Astrocyte (in vitro differentiated cells and primary cell): ENCODE measurements around the gene LOXHD1. TPM values are rescaled to one million over a fixed set of nuclear protein-coding genes. Genes with fewer than 3 reads are reported as not detected.

Experiments
- DNase-seq: peaks from one replicate; pipeline ENCODE4 v3.0.0-alpha.2; 2010; ENCODE audit warnings: low read depth
- FAIRE-seq: peaks from 2 replicates; lab custom pipeline; 2011; peaks lifted over from hg19 to GRCh38; lab: Jason Lieb, UNC
- H2AFZ ChIP-seq: 2 replicates; pipeline ENCODE4 v1.6.0; 2012; ENCODE audit warnings: low read depth, low read length, inconsistent platforms
- H3K27ac ChIP-seq: 2 replicates; pipeline ENCODE4 v1.5.1; 2011; ENCODE audit warnings: low read depth, low read length, inconsistent platforms
- H3K27me3 ChIP-seq: 2 replicates; pipeline ENCODE4 v1.6.0; 2011; ENCODE audit warnings: low read length, inconsistent platforms; ENCODE audit not compliant: insufficient read depth
- H3K36me3 ChIP-seq: 2 replicates; pipeline ENCODE4 v1.5.1; 2011; ENCODE audit warnings: low read length, inconsistent platforms; ENCODE audit not compliant: insufficient read depth
- H3K4me1 ChIP-seq: 2 replicates; pipeline ENCODE4 v1.5.1; 2011; ENCODE audit warnings: low read length, inconsistent platforms; ENCODE audit not compliant: insufficient read depth
- H3K4me2 ChIP-seq: 2 replicates; pipeline ENCODE4 v1.6.0; 2012; ENCODE audit warnings: low read length, inconsistent platforms
- H3K4me3 ChIP-seq: 2 replicates; pipeline ENCODE4 v1.5.1; 2011; ENCODE audit warnings: low read depth, mild to moderate bottlenecking, low read length, inconsistent platforms; ENCODE audit not compliant: insufficient read depth
- H3K79me2 ChIP-seq: 2 replicates; pipeline ENCODE4 v1.6.0; 2012; ENCODE audit warnings: mild to moderate bottlenecking, low read length, inconsistent platforms; ENCODE audit not compliant: insufficient read depth
- H3K9ac ChIP-seq: 2 replicates; pipeline ENCODE4 v1.6.0; 2012; ENCODE audit warnings: mild to moderate bottlenecking, low read length, inconsistent platforms
- H3K9me3 ChIP-seq: 2 replicates; pipeline ENCODE4 v1.5.1; 2012; ENCODE audit warnings: low read depth, mild to moderate bottlenecking, low read length, inconsistent platforms; ENCODE audit not compliant: insufficient read depth
- H4K20me1 ChIP-seq: 2 replicates; pipeline ENCODE4 v1.6.0; 2012; ENCODE audit warnings: low read length, inconsistent platforms; ENCODE audit not compliant: insufficient read depth
- H3K27ac Mint-ChIP-seq: one replicate; pipeline ENCODE4 v1.8.0; 2021; ENCODE audit warnings: mild to moderate bottlenecking, mixed read lengths; ENCODE audit not compliant: unreplicated experiment
- H3K27me3 Mint-ChIP-seq: one replicate; pipeline ENCODE4 v1.8.0; 2021; ENCODE audit warnings: low read depth, mixed read lengths; ENCODE audit not compliant: unreplicated experiment
- H3K36me3 Mint-ChIP-seq: one replicate; pipeline ENCODE4 v1.8.0; 2021; ENCODE audit warnings: low read depth, mixed read lengths; ENCODE audit not compliant: unreplicated experiment
- H3K4me1 Mint-ChIP-seq: one replicate; pipeline ENCODE4 v1.8.0; 2021; ENCODE audit warnings: low read depth, mixed read lengths; ENCODE audit not compliant: unreplicated experiment
- H3K4me3 Mint-ChIP-seq: one replicate; pipeline ENCODE4 v1.8.0; 2021; ENCODE audit warnings: mild to moderate bottlenecking, moderate library complexity, mixed read lengths; ENCODE audit not compliant: unreplicated experiment
- H3K9me3 Mint-ChIP-seq: one replicate; pipeline ENCODE4 v1.8.0; 2021; ENCODE audit warnings: mild to moderate bottlenecking, mixed read lengths; ENCODE audit not compliant: unreplicated experiment
- CTCF ChIP-seq: IDR thresholded peaks from 2 replicates; pipeline ENCODE4 v1.5.1; 2011; ENCODE audit warnings: low read depth, mild to moderate bottlenecking, inconsistent platforms, low read length, moderate library complexity; ENCODE audit not compliant: insufficient read depth
- EZH2 ChIP-seq: IDR thresholded peaks from 2 replicates; pipeline ENCODE4 v1.6.1; 2012; ENCODE audit warnings: mild to moderate bottlenecking, low read length, inconsistent platforms; ENCODE audit not compliant: insufficient read depth
- total RNA-seq: library from RNA; stranded (reverse); gene quantifications from 2 replicates; pipeline ENCODE4 v1.2.1, GENCODE V29; 2021

LOXHD1 gene
- total RNA-seq, 1 donor from 2014 or later = not detected

- peaks cover 24% of the 10 kb centered on the region for H3K27me3 Mint-ChIP-seq
- Histone ChIP-seq H3K79me2 (no peaks in the 10 kb centered on the region), H3K4me1 (no peaks in the 10 kb centered on the region), H2AFZ (no peak overlapping the region), H3K36me3 (no peaks in the 10 kb centered on the region), H3K4me2 (no peak overlapping the region), H4K20me1 (no peaks in the 10 kb centered on the region), H3K27ac (no peak overlapping the region), H3K9ac (no peak overlapping the region), H3K9me3 (no peaks in the 10 kb centered on the region), H3K27me3 (peaks cover 2% of the 10 kb centered on the region), H3K4me3 (no peak overlapping the region)
- no peak overlapping the region for H3K4me3 Mint-ChIP-seq
- H3K9me3 Mint-ChIP-seq = peaks cover 5% of the 10 kb centered on the region
- peaks cover 14% of the 10 kb centered on the region for H3K4me1 Mint-ChIP-seq
- H3K36me3 Mint-ChIP-seq = no peaks in the 10 kb centered on the region
- TF ChIP-seq EZH2 (no peak), CTCF (no peak)
- no peak for FAIRE-seq
- H3K27ac Mint-ChIP-seq = no peak overlapping the region
- DNase-seq = no peak
Measured at GRCh38 chr18:46627136-46627535, 29.9 kb downstream of the LOXHD1 start.

DNA sequence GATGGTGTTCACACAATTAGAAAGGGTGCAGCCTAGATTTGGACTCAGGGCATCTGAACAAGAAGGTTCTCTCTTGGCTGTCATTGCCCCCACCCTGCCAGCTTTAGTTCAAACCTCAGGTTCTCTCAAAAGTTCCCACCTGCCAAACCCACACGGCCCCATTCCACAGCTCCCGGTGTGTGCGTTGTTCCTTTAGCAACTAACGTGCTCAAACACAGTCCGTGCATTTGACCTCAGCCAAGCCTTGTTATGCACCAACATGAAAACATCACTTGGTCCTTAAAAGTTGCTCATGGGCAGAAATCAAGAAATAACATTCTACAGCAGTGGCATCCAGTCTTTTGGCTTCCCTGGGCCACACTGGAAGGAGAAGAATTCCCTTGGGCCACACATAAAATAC lies 32.0 kb downstream of the LOXHD1 start:
- FAIRE-seq (no peak), DNase-seq (no peak)
- H3K27me3 ChIP-seq = peaks cover 6% of the 10 kb centered on the region
- peaks cover 32% of the 10 kb centered on the region for H3K27me3 Mint-ChIP-seq
- no peaks in the 10 kb centered on the region for H3K36me3 Mint-ChIP-seq
- no peak overlapping the region for H3K4me3 Mint-ChIP-seq
- H3K4me1 ChIP-seq = no peaks in the 10 kb centered on the region
- H2AFZ ChIP-seq = no peak overlapping the region
- H3K4me1 Mint-ChIP-seq = peaks cover 10% of the 10 kb centered on the region
- H3K9me3 ChIP-seq = no peaks in the 10 kb centered on the region
- TF ChIP-seq CTCF (no peak), EZH2 (no peak)
- H3K4me2 ChIP-seq = no peak overlapping the region
- H3K27ac ChIP-seq = no peak overlapping the region
- H3K27ac Mint-ChIP-seq = no peak overlapping the region
- no peaks in the 10 kb centered on the region for H3K9me3 Mint-ChIP-seq
- no peaks in the 10 kb centered on the region for H3K36me3 ChIP-seq
- H3K9ac ChIP-seq = no peak overlapping the region
- H3K79me2 ChIP-seq = no peaks in the 10 kb centered on the region
- no peaks in the 10 kb centered on the region for H4K20me1 ChIP-seq
- no peak overlapping the region for H3K4me3 ChIP-seq

DNA sequence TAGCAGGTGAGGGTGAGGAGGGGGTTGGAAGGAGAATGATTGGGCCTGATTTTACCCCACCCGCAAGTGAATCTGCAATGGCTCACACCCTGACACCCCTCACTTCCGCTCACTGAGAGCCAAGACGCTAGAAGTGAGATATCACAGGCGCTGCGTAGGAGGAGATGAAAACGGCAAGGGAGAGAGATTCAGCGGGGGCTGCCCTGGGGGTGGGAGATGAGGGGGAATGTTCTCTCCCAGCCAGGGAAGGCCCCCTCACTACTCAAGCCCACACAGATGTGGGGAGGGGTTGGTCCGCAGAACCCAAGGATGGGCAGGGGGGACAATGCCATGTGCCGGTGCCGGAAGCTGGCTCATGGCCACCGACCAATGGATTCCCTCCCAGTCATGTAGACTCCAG lies 32.9 kb downstream of the LOXHD1 start:
- Histone ChIP-seq H3K4me1 (no peaks in the 10 kb centered on the region), H3K4me2 (no peak overlapping the region), H4K20me1 (no peaks in the 10 kb centered on the region), H2AFZ (no peak overlapping the region), H3K36me3 (no peaks in the 10 kb centered on the region), H3K79me2 (no peaks in the 10 kb centered on the region), H3K4me3 (no peak overlapping the region), H3K27me3 (peaks cover 6% of the 10 kb centered on the region), H3K9me3 (no peaks in the 10 kb centered on the region), H3K9ac (no peak overlapping the region), H3K27ac (no peak overlapping the region)
- Mint-ChIP-seq H3K27ac (no peak overlapping the region), H3K4me1 (peaks cover 9% of the 10 kb centered on the region), H3K4me3 (no peak overlapping the region), H3K27me3 (peaks cover 41% of the 10 kb centered on the region), H3K9me3 (no peaks in the 10 kb centered on the region), H3K36me3 (no peaks in the 10 kb centered on the region)
- FAIRE-seq = no peak
- TF ChIP-seq CTCF (no peak), EZH2 (no peak)
- no peak for DNase-seq
